Uterus (tissue), 2 donors: ENCODE data around the gene WNT2B.

Experiments
- CTCF ChIP-seq, 4 experiments: fragments of 200-600 bp in 2 of 4; fragments of 450-650 bp in 2 of 4; sonication (generic) in 2 of 4; IDR thresholded peaks; one replicate each; pipeline ENCODE4 v1.5.1; 2016 to 2019; ENCODE audit warnings: antibody characterized with exemption in 4 of 4, mild to moderate bottlenecking in 2 of 4, moderate library complexity in 1 of 4
- POLR2A ChIP-seq, 2 donors: fragments of 450-650 bp; IDR thresholded peaks; one replicate each; pipeline ENCODE4 v1.6.1; 2016; ENCODE audit warnings: antibody characterized with exemption in 2 of 2, mild to moderate bottlenecking in 1 of 2, moderate library complexity in 1 of 2

- no peak for TF ChIP-seq CTCF (IDR thresholded peaks at IDR 0.05)
- TF ChIP-seq POLR2A (IDR thresholded peaks at IDR 0.05): no peak
These were observed 49.9 kb downstream of the WNT2B start for GRCh38 chr1:112558634-112559033.
